Pancreas (tissue), 10 donors: Measurements from ENCODE around the gene SPTBN4. TPM values are rescaled to one million over a fixed set of nuclear protein-coding genes. Genes with fewer than 3 reads are reported as not detected.

Experiments used
- ATAC-seq, 4 donors: fragments of 200-7000 bp; cut with Tn5 transposase; one replicate each; pipeline versions ENCODE4 v1.8.0 to v1.9.1; 2020; ENCODE audit warnings: mild to moderate bottlenecking in 4 of 4, moderate library complexity in 4 of 4
- DNase-seq, 6 donors: peaks; one replicate each; pipeline ENCODE4 v3.0.0-alpha.2; 2020
- FAIRE-seq: peaks from 2 replicates; lab custom pipeline; 2012; peaks lifted over from hg19 to GRCh38; lab: Jason Lieb, UNC
- H3K27ac ChIP-seq, 4 donors: fragments of 200-600 bp; sonication (generic); 1 replicate in 3 of 4; 2 replicates in 1 of 4; pipeline versions ENCODE4 v1.5.0 to v1.8.0; 2020
- H3K27me3 ChIP-seq, 4 donors: fragments of 200-600 bp; one replicate each; pipeline ENCODE4 v1.8.0; 2021
- H3K36me3 ChIP-seq, 3 donors: fragments of 200-600 bp; sonication (generic) in 1 of 3; one replicate each; pipeline versions ENCODE4 v1.5.0 to v1.8.0; 2020 to 2021
- H3K4me1 ChIP-seq, 3 donors: fragments of 200-600 bp; one replicate each; pipeline ENCODE4 v1.8.0; 2021
- H3K4me3 ChIP-seq, 4 donors: fragments of 200-600 bp; sonication (generic) in 2 of 4; one replicate each; pipeline versions ENCODE4 v1.5.0 to v1.8.0; 2020 to 2021
- H3K9me3 ChIP-seq, 4 donors: fragments of 200-600 bp; one replicate each; pipeline ENCODE4 v1.8.0; 2021
- WGBS, 2 donors: extraction: QIAGEN DNeasy Blood & Tissue Kit; methylation state at CpG; one replicate each; pipeline ENCODE4 v1.1.7; 2013; 5-methylcytosine and 5-hydroxymethylcytosine counted together
- intact Hi-C, 3 donors: fragments of 100-400 bp; cut with DNase I; formaldehyde crosslinking; loops; one replicate each; pipeline versions ENCODE4 v1.11.1 to v1.14.2; 2022
- polyA plus RNA-seq, 2 donors: library from polyadenylated mRNA; stranded (reverse); fragments of 200-250 nt; gene quantifications; one replicate each; pipeline ENCODE4 v1.2.3, GENCODE V29; 2013
- total RNA-seq, 6 donors: library from RNA; stranded (reverse); fragmentation: NEBNext Ultra II Directional in 4 of 6; extraction: Animal tissue kit (Norgen Biotek cat#: 25700) in 4 of 6; gene quantifications; one replicate each; pipeline versions ENCODE4 v1.2.1 to v1.2.4, GENCODE V29; 2021 to 2023
- TF ChIP-seq, protein P1 (sequence below), 4 donors: fragments of 200-600 bp; sonication (generic) in 3 of 4; IDR thresholded peaks; one replicate each; pipeline versions ENCODE4 v1.5.0 to v1.8.0; 2021; ENCODE audit warnings: antibody characterized with exemption in 4 of 4
- donor health status: healthy with polysubstance abuse.
- donor health status: DM: no; HTN: no; CAD: no; lungs with moderate emphysema.
- donor health status: DM: no; HTN: no; CAD: no.
- donor health status: control.
- donor health status: control.
- donor health status: Bipolar disorder and iron deficiency.
- donor health status: DM: yes; HTN: yes; CAD: no.
- donor health status: DM: no; HTN: no; CAD: no.
- donor health status: DM: no; HTN: no; CAD: no.
- donor health status: DM: yes; HTN: yes; CAD: no.

Gene SPTBN4
- total and polyA plus RNA-seq, 8 donors, result 1.0 to 23.9 (median 1.7) TPM

DNA sequence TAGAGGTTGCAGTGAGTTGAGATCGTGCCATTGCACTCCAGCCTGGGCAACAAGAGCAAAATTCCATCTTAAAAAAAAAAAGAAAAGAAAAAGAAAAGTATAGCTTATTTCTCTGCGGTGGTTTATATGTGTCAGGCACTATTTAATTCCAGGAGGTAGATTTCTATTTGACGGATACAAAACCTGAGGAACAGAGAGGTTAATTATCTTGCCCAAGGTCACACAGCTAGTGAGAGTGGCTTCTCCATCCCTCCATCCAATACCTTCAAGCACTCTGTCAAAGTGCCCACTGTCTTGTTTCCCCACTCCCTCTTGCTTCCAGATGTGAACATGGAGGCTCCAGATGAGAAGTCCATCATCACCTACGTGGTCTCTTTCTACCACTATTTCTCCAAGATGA lies 34.8 kb downstream of the SPTBN4 start:
- no peak for FAIRE-seq
- Histone ChIP-seq H3K4me1 (no peaks in the 10 kb centered on the region), H3K9me3 (no peaks in the 10 kb centered on the region), H3K36me3 (no peaks in the 10 kb centered on the region), H3K4me3 (no peak overlapping the region), H3K27me3 (no peaks in the 10 kb centered on the region), H3K27ac (no peak overlapping the region)
- DNase-seq, result no peak
- 75 to 81% methylated on average over 4 of the region's 4 CpGs for WGBS, 2 donors
- intact Hi-C loops, result no loop called here
- no peak for ATAC-seq
- TF ChIP-seq, protein P1, sequence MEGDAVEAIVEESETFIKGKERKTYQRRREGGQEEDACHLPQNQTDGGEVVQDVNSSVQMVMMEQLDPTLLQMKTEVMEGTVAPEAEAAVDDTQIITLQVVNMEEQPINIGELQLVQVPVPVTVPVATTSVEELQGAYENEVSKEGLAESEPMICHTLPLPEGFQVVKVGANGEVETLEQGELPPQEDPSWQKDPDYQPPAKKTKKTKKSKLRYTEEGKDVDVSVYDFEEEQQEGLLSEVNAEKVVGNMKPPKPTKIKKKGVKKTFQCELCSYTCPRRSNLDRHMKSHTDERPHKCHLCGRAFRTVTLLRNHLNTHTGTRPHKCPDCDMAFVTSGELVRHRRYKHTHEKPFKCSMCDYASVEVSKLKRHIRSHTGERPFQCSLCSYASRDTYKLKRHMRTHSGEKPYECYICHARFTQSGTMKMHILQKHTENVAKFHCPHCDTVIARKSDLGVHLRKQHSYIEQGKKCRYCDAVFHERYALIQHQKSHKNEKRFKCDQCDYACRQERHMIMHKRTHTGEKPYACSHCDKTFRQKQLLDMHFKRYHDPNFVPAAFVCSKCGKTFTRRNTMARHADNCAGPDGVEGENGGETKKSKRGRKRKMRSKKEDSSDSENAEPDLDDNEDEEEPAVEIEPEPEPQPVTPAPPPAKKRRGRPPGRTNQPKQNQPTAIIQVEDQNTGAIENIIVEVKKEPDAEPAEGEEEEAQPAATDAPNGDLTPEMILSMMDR (IDR thresholded peaks at IDR 0.05), result no peak

DNA sequence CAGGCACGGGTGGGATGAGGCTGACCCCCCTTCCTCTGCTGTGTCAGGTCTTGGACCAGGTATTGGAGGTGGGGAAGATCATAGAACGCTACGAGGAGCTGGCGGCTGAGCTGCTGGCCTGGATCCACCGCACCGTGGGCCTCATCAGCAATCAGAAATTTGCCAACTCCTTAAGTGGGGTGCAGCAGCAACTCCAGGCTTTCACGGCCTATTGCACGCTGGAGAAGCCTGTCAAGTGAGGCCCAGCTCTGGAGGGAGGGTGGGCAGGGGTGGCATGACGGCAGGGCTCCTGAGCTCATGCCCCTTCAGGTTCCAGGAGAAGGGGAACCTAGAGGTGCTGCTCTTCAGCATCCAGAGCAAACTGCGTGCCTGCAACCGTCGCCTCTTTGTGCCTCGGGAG lies 35.3 kb downstream of the SPTBN4 start:
- FAIRE-seq (no peak), DNase-seq (no peak), ATAC-seq (no peak)
- Histone ChIP-seq H3K4me3 (no peak overlapping the region), H3K4me1 (no peaks in the 10 kb centered on the region), H3K36me3 (no peaks in the 10 kb centered on the region), H3K9me3 (no peaks in the 10 kb centered on the region), H3K27ac (no peak overlapping the region), H3K27me3 (no peaks in the 10 kb centered on the region)
- intact Hi-C loops, result no loop called here
- WGBS, 2 donors, result 72 to 75% methylated on average over 13 of the region's 13 CpGs
- TF ChIP-seq, protein P1 (IDR thresholded peaks at IDR 0.05), result no peak

DNA sequence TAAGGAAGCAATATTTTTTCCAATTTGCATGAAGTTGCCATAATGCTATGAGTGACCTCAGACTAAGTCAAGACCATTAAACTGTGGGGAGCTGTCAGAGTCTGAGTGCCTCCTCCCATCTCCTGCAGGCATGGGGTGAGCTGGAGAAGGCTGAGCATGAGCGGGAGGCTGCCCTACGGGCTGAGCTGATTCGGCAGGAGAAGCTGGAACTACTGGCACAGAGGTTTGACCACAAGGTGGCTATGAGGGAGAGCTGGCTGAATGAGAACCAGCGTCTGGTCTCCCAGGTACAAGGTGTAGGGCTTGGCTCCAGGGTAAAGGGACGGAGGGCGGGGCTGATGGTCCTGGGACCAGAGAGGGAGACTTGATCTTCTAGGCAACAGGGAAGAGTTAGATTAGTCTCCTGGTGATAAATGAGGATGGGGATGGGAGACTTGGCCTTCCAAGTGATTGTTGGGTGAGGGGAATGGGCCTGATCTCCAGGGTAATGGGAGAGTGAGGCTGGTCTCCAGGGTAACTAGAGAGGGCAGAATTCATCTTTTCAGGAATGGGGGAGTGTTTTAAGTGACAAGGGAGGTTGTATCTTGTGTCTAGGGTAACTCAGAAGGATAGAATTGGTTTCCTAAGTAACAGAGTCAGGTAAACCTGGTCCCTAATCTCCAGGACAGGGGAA lies 36.0 kb downstream of the SPTBN4 start:
- DNase-seq, result peak in 1 of 6 donors; percentile 37
- FAIRE-seq, result no peak
- Histone ChIP-seq H3K4me3 (no peak overlapping the region), H3K36me3 (no peaks in the 10 kb centered on the region), H3K4me1 (no peaks in the 10 kb centered on the region), H3K27me3 (no peaks in the 10 kb centered on the region), H3K9me3 (no peaks in the 10 kb centered on the region), H3K27ac (no peak overlapping the region)
- intact Hi-C loops, result no loop called here
- TF ChIP-seq, protein P1 (IDR thresholded peaks at IDR 0.05), result no peak
- 40 to 46% methylated on average over 6 of the region's 6 CpGs for WGBS, 2 donors
- peak in 3 of 4 donors; percentile 65 to 83 (median 78) for ATAC-seq

DNA sequence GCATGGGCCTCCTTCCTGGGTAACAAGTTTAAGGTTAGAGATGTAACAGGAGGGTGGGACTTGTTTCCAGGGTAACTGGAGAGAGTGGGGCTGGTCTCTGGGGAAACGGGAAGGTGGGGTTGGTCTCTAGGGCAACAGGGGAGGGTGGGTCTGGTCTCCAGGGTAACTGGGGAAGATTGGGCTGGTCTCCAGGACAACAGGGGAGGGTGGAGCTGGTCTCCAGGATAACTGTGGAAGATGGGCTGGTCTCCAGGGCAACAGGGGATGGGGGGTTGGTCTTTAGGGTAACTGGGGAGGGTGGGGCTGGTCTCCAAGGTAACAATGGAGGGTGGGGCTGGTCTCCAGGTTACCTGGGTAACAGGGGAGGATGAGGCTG lies 36.5 kb downstream of the SPTBN4 start:
- H3K36me3 ChIP-seq, result no peaks in the 10 kb centered on the region
- FAIRE-seq, result no peak
- WGBS, 2 donors, result 24 to 39% methylated on average over 1 of the region's 1 CpG
- H3K4me3 ChIP-seq, result no peak overlapping the region
- TF ChIP-seq, protein P1 (IDR thresholded peaks at IDR 0.05), result no peak
- H3K27ac ChIP-seq, result no peak overlapping the region
- H3K9me3 ChIP-seq, result no peaks in the 10 kb centered on the region
- no peaks in the 10 kb centered on the region for H3K27me3 ChIP-seq
- intact Hi-C loops, result no loop called here
- H3K4me1 ChIP-seq, result no peaks in the 10 kb centered on the region
- peak in 1 of 6 donors; percentile 15 for DNase-seq
- peak in 2 of 4 donors; percentile 72 to 73 for ATAC-seq

DNA sequence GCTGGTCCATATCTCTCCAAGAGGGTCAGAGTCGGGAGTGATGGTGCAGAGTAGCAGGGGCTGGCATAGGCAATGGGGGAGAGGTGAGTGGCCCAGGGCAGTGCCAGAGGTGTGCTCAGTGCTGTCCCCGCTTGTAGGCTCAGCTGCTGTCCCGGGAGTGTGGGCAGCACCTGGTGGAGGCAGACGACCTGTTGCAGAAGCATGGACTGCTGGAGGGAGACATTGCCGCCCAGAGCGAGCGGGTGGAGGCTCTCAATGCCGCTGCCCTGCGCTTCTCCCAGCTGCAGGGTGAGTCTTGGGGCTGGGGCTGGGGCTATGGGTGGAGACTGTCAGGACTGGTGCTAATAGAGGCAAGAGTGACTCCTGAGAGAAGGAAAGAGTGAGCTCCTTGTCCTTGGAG lies 39.3 kb downstream of the SPTBN4 start:
- Histone ChIP-seq H3K36me3 (no peaks in the 10 kb centered on the region), H3K4me3 (no peak overlapping the region), H3K4me1 (no peaks in the 10 kb centered on the region), H3K27me3 (no peaks in the 10 kb centered on the region), H3K9me3 (no peaks in the 10 kb centered on the region), H3K27ac (no peak overlapping the region)
- 60 to 64% methylated on average over 9 of the region's 9 CpGs for WGBS, 2 donors
- FAIRE-seq (no peak), DNase-seq (no peak), ATAC-seq (no peak)
- intact Hi-C loops, result no loop called here
- TF ChIP-seq, protein P1 (IDR thresholded peaks at IDR 0.05), result no peak
